GM18867 (cell line): Measurements from ENCODE around the gene OR6M1.

Experiments used
- ATAC-seq: cut with Tn5 transposase; IDR thresholded peaks from one replicate; pipeline ENCODE4 v1.9.1; 2021; ENCODE audit warnings: mild to moderate bottlenecking, moderate library complexity; ENCODE audit not compliant: unreplicated experiment

OR6M1 gene

GRCh38 chr11:123806249-123806648 lies at the start of gene OR6M1:
Gene OR6M1 (minus strand): TSS chr11:123806349. CDS start chr11:123806349, 0 bp downstream.
- ATAC-seq, result no peak

- ATAC-seq, result no peak
These were observed 46.9 kb upstream of the OR6M1 start for GRCh38 chr11:123853038-123853437.

DNA sequence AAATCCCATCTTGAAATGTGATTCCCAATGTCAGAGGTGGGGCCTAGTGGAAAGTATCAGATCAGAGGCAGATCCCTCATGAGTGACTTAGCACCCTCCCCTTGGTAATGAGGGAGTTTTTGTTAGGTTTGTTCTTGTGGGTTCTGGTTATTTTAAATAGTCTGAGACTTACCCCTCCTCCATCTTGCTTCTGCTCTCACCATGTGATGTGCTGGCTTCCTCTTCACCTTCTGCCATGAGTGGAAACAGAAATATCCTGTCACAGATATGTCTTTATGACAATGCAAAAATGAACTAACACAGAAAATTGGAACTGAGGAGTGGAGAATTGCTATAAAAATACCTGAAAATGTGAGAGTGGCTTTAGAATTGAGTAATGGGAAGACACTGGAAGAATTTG lies 46.2 kb upstream of the OR6M1 start:
- no peak for ATAC-seq

- ATAC-seq, result no peak
These were observed 45.0 kb upstream of the OR6M1 start for GRCh38 chr11:123851110-123851509.

DNA sequence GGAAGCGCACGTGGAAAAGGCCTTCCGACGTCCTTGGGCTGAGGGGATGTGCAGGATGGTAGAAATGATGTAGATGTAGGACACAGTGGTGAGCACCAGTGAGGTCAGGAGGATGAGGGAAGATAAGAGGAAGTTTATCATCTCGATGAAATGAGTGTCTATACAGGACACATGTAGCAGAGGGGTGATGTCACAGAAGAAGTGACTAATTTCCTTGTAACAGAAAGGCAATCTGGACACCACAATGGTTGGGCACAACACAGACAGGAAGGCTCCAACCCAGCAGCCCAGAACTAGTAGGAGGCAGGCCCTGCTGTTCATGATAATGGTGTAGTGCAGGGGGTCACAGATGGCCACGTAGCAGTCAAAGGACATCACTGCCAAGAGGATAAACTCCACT lies 35.0 kb upstream of the OR6M1 start:
- ATAC-seq, result no peak

DNA sequence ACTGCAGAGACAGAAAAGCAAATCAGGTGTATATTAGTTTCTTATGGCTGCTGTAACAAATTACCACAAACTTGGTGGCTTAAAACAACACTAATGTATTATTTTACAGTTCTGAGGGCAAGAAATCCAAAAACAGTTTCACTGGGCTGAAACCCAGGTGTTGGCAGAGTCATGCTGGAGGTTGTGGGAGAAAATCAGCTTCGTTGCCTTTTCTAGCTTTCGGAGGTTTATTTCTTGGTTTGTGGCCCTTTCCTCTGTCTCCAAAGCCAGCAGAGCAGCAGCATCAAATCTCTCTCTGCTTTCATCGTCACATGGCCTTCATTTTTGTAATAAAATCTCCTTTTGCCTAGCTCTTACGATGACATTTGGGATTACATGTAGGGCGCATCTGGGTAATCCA lies 33.0 kb upstream of the OR6M1 start:
- ATAC-seq, result no peak

- ATAC-seq, result no peak
These were observed 32.5 kb upstream of the OR6M1 start for GRCh38 chr11:123838659-123839058.

- ATAC-seq, result no peak
These were observed 32.0 kb upstream of the OR6M1 start for GRCh38 chr11:123838199-123838598.

DNA sequence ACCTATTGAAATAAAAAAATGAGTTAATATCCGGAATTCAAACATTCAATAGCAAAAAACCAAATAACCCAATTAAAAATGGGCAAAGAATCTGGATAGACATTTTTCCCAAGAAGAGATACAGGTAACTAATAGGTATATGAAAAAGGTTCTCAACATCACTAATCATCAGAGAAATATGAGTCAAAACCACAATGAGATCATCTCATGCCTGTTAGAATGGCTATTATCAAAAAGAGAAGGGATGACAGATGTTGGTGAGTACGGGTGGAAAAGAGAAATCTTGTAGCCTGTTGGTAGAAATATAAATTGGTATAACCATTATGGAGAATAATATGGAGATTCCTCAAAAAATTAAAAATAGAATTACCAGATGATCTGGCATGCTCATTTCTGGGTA lies 26.9 kb upstream of the OR6M1 start:
- no peak for ATAC-seq

DNA sequence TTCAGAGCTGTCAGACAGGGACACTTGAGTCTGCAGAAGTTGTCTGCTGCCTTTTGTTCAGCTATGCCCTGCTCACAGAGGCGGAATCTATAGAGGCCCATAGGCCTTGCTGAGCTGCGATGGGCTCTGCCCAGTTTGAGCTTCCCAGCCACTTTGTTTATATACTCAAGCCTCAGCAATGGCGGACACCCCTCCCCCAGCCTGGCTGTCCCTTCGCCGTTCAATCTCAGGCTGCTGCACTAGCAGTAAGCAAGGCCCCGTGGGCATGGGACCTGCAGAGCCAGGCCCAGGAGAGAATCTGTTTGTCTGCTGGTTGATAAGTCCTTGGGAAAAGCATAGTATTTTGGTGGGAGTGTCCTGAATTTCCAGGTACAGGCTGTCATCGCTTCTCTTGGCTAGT lies 23.6 kb upstream of the OR6M1 start:
- no peak for ATAC-seq

GRCh38 chr11:123822599-123822998 lies 16.4 kb upstream of the OR6M1 start:
- ATAC-seq, result no peak

- no peak for ATAC-seq
These were observed 15.9 kb upstream of the OR6M1 start for GRCh38 chr11:123822032-123822431.

- ATAC-seq, result no peak
These were observed 9.0 kb upstream of the OR6M1 start for GRCh38 chr11:123815122-123815521.

GRCh38 chr11:123801765-123802164 lies 4.4 kb downstream of the OR6M1 start:
- no peak for ATAC-seq

GRCh38 chr11:123800036-123800435 lies 6.1 kb downstream of the OR6M1 start:
- no peak for ATAC-seq

- ATAC-seq, result no peak
These were observed 6.7 kb downstream of the OR6M1 start for GRCh38 chr11:123799438-123799837.

GRCh38 chr11:123798513-123799252 lies 7.5 kb downstream of the OR6M1 start:
- ATAC-seq, result no peak

GRCh38 chr11:123798079-123798478 lies 8.1 kb downstream of the OR6M1 start:
- no peak for ATAC-seq

GRCh38 chr11:123797541-123797940 lies 8.6 kb downstream of the OR6M1 start:
- no peak for ATAC-seq

GRCh38 chr11:123797114-123797513 lies 9.0 kb downstream of the OR6M1 start:
- no peak for ATAC-seq

DNA sequence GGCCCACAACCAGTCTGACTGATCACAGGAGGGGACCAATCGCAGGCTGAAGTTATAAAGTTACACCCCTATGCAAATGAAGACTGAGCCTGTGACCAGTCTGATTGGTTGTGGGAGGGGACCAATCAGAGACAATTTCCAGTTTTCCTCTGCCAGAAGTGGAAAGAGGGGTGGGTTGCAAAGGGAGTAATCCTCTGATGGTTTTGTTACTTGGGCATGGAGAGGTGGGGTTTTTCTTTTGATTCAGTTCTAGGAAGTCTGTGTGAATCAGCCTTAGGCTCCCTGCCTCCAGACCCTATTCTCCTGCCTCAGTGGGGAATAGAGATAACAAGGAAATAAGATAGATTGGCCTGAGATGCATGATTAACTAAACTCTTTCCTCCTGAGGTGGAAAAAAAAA lies 9.9 kb downstream of the OR6M1 start:
- no peak for ATAC-seq

DNA sequence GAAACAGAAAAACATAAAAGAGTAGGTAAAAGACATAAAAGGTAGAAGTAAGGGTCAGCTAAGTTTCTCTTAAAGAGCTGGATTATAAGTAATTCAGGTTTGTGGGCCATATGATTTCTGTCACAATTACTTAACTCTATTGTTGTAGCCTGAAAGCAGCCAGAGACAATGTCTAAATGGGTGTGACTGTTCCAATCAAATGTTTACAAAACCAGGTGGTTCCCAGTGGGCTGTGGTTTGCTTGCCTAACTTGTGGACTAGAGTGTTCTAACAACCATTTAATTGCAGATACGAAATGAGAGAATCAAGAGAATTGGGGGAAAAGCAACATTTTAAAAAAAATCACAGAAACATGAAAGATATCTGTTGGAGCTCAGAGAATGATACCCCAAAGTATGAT lies 22.6 kb downstream of the OR6M1 start:
- ATAC-seq, result no peak

DNA sequence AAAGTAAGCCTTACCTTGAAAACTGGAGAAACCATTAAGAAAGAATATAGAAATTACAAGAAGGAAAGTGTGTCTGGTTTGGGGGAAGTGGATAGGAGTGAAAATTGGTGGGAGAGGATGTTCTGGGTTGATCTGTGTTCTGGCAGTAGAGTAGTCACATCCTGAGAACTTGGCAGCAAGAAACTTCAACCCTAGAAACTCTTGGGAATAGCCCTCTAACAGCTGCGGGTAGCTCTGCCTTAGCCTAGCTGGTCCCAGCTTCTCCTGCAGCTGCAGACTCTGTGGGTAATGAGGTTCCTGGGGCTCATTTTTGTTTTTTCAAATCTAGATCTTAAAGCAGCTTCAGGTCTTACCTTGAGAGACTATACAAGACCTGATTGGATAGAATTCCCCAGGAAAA lies 27.6 kb downstream of the OR6M1 start:
- no peak for ATAC-seq
